GM19395 (cell line): Measurements from ENCODE around the gene MICALL2.

Experiments used
- ATAC-seq: cut with Tn5 transposase; IDR thresholded peaks from one replicate; pipeline ENCODE4 v1.9.1; 2021; ENCODE audit warnings: mild to moderate bottlenecking, moderate library complexity; ENCODE audit not compliant: unreplicated experiment

The MICALL2 gene

GRCh38 chr7:1458683-1459511 lies at the start of gene MICALL2:
TSS of gene MICALL2 (minus strand) at chr7:1459470. CDS start at chr7:1459326, 144 bp downstream.
- ATAC-seq, result peak; percentile 30

GRCh38 chr7:1508277-1508758 lies 49.0 kb upstream of the MICALL2 start:
- ATAC-seq, result no peak

GRCh38 chr7:1505731-1506550 lies 46.7 kb upstream of the MICALL2 start:
- no peak for ATAC-seq

GRCh38 chr7:1503816-1504775 lies 44.8 kb upstream of the MICALL2 start, which contains the start of gene INTS1:
TSS of gene INTS1 (minus strand) at chr7:1504389. CDS start at chr7:1503960, 429 bp downstream.
- peak; percentile 79 for ATAC-seq

- ATAC-seq, result no peak
These were observed 44.1 kb upstream of the MICALL2 start for GRCh38 chr7:1503390-1503789.

- no peak for ATAC-seq
These were observed 43.6 kb upstream of the MICALL2 start for GRCh38 chr7:1502845-1503244.

- ATAC-seq, result no peak
These were observed 42.4 kb upstream of the MICALL2 start for GRCh38 chr7:1501487-1502270.

GRCh38 chr7:1500064-1500807 lies 41.0 kb upstream of the MICALL2 start:
- no peak for ATAC-seq

- no peak for ATAC-seq
These were observed 40.2 kb upstream of the MICALL2 start for GRCh38 chr7:1499367-1500029.

GRCh38 chr7:1498370-1499305 lies 39.4 kb upstream of the MICALL2 start:
- ATAC-seq, result no peak

- ATAC-seq, result no peak
These were observed 38.1 kb upstream of the MICALL2 start for GRCh38 chr7:1497293-1497927.

- ATAC-seq, result no peak
These were observed 37.4 kb upstream of the MICALL2 start for GRCh38 chr7:1496531-1497292.

- no peak for ATAC-seq
These were observed 36.4 kb upstream of the MICALL2 start for GRCh38 chr7:1495564-1496242.

- ATAC-seq, result no peak
These were observed 35.7 kb upstream of the MICALL2 start for GRCh38 chr7:1494866-1495563.

- no peak for ATAC-seq
These were observed 35.2 kb upstream of the MICALL2 start for GRCh38 chr7:1494447-1494846.
